ENCODE results near the gene ACOX3. TPM values are rescaled to one million over a fixed set of nuclear protein-coding genes. Genes with fewer than 3 reads are reported as not detected.

Gene ACOX3
- total RNA-seq, 1 experiment from 2014 or later: 21.9 TPM

- no peak for DNase-seq (ENCODE audit: low spot score)
These were observed 65.5 kb downstream of the ACOX3 start for GRCh38 chr4:8374851-8375649.

- DNase-seq (ENCODE audit: low spot score): no peak
These were observed 66.5 kb downstream of the ACOX3 start for GRCh38 chr4:8373973-8374545.

- DNase-seq (ENCODE audit: low spot score): no peak
These were observed 67.1 kb downstream of the ACOX3 start for GRCh38 chr4:8373270-8373972.

- no peak for DNase-seq (ENCODE audit: low spot score)
These were observed 68.0 kb downstream of the ACOX3 start for GRCh38 chr4:8372506-8372905.

- DNase-seq (ENCODE audit: low spot score): no peak
These were observed 68.9 kb downstream of the ACOX3 start for GRCh38 chr4:8371596-8371995.

GRCh38 chr4:8370835-8371595, 69.5 kb downstream of the ACOX3 start:
- no peak for DNase-seq (ENCODE audit: low spot score)

GRCh38 chr4:8370106-8370787, 70.3 kb downstream of the ACOX3 start:
- no peak for DNase-seq (ENCODE audit: low spot score)

GRCh38 chr4:8369426-8370105, 71.0 kb downstream of the ACOX3 start:
- DNase-seq (ENCODE audit: low spot score): no peak

- DNase-seq (ENCODE audit: low spot score): no peak
These were observed 71.5 kb downstream of the ACOX3 start for GRCh38 chr4:8368998-8369397.

- no peak for DNase-seq (ENCODE audit: low spot score)
These were observed 72.5 kb downstream of the ACOX3 start for GRCh38 chr4:8368061-8368481.

GRCh38 chr4:8366601-8367000, 73.9 kb downstream of the ACOX3 start:
- no peak for DNase-seq (ENCODE audit: low spot score)

GRCh38 chr4:8365951-8366350, 74.6 kb downstream of the ACOX3 start:
- no peak for DNase-seq (ENCODE audit: low spot score)

- no peak for DNase-seq (ENCODE audit: low spot score)
These were observed 75.2 kb downstream of the ACOX3 start for GRCh38 chr4:8365353-8365752.

GRCh38 chr4:8364848-8365350, 75.6 kb downstream of the ACOX3 start:
- no peak for DNase-seq (ENCODE audit: low spot score)

- DNase-seq (ENCODE audit: low spot score): no peak
These were observed 76.4 kb downstream of the ACOX3 start for GRCh38 chr4:8364141-8364540.

GRCh38 chr4:8362483-8362882, 78.0 kb downstream of the ACOX3 start:
- DNase-seq (ENCODE audit: low spot score): peak; percentile 79

- no peak for DNase-seq (ENCODE audit: low spot score)
These were observed 81.3 kb downstream of the ACOX3 start for GRCh38 chr4:8359193-8359592.

GRCh38 chr4:8356856-8357255, 83.7 kb downstream of the ACOX3 start:
- DNase-seq (ENCODE audit: low spot score): no peak

- no peak for DNase-seq (ENCODE audit: low spot score)
These were observed 84.5 kb downstream of the ACOX3 start for GRCh38 chr4:8355864-8356565.

- peak; percentile 69 for DNase-seq (ENCODE audit: low spot score)
These were observed 85.2 kb downstream of the ACOX3 start for GRCh38 chr4:8355306-8355705.

Measured in A172 (cell line).